Anterior cingulate cortex (tissue), 58 donors: ENCODE measurements around the gene EXOC5.
"Not testable (repeated sequence)": the region's sequence is repeated elsewhere in the genome, so short reads cannot be mapped to it uniquely, and the experiment has no call there.

Experiments used
- DNase-seq, 58 donors: peaks; one replicate each; lab custom pipeline; 2025; lab: John Stamatoyannopoulos, UW

EXOC5 gene

DNA sequence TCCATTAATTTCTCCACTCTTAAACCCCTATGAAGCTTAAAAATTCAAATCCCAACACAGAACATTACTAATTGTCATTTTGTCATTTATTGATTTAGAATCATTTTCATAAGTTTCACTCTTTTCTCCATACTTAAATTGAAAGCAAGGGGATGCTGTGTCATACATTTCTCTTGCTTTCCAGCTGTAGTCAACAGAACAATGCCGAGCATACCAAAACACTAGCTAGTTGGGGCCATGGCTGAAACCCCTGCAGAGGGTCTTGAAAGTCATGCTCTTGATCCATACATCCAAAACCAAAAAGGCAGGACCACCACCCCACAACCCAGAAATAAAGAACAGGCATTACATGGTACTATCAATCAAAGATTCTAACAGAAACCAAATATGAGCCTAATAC, 9.0 kb downstream of the EXOC5 start:
- no peak for DNase-seq

DNA sequence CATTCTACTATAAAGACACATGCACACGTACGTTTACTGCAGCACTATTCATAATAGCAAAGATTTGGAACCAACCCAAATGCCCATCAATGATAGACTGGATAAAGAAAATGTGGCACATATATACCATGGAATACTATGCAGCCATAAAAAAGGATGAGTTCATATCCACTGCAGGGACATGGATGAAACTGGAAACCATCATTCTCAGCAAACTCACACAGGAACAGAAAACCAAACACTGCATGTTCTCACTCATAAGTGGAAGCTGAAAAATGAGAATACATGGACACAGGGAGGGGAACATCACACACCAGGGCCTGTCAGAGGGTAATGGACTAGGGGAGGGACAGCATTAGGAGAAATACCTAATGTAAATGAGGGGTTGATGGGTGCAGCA, 10.5 kb downstream of the EXOC5 start:
- DNase-seq, result not testable (repeated sequence)

DNA sequence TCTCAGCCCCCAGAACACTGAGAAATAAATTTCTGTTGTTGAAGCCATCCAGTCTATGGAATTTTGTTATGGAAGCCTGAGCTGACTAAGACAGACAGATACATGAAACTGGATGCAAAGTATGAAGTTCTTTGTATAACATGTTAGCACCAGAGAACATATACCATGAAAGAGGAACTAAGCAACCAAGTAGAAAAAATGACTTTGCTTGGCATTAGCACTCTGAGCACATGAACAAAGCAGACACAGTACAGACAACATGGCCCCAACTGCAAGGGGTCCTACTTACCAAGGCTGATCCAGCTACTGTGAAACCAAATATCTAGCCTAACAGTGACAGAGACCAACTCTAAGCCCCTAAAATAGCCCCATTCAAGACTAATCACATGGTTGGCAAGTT, 13.8 kb downstream of the EXOC5 start:
- DNase-seq, result no peak

DNA sequence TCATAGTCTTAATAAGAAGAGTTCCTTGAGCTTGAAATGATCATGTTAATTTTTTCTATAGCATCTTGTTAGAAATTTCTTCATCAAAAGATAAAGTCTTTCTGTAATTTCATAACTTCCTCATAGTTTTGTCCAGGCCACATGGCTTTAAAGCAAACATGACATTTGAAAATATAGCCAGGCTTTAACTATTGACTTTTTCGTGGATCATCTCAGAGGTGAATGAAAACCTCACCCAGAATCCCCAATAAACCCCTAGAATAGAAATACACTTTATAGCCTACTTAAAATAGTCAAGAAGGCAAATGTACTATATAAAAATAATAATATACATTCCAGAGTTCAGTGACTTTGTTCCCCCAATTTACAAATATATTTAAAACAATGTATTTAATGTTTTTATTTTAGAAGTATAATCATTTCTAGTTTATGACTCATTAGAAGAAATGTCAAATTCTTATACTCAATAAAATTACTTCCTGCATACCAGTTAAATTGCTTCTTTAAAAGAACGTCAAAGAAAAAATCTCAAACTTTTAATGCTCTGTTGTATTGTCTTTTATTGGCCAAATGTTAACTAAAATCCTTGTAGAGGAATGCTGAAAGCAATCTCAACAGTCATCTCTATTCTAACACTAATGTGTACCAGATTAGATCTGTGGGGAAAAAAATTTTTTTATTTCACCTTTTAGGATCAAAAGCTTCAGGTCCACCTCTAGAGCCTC, 21.6 kb downstream of the EXOC5 start:
- DNase-seq, result no peak

DNA sequence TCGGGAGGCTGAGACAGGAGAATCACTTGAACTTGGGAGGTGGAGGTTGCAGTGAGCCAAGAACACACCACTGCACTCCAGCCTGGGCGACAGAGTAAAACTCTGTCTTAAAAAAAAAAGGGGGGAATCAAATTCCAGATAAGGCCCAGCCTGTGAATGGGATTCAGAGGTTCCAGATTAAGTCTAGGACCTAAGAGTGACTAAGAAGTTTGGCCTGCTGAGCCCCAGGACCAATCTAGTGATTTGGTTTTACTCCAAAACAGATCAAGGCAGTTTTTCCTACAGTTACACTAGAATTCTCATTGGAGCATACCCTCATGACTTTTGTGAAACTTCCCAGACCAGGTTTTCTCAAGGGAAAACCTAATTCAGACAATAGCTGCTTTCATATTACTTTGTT, 22.8 kb downstream of the EXOC5 start:
- no peak for DNase-seq

DNA sequence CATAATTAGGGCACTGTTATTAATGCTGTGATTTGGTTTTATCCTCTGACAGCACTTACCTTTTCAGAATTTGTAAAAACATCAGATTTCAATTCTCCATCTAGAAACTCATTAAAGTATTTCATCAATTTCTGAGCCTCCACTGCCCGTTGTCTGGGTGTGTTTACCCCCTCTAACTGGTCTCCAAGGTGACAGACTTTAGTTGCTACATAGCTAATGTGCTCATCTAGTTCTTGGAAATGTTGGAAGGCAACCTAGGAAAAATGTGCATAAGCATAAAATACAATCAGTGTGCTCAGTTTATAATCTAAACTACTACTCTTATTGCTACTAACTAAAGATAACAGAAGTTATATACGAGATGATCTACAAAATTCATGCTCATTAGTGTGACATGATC, 24.6 kb downstream of the EXOC5 start:
- DNase-seq, result no peak

DNA sequence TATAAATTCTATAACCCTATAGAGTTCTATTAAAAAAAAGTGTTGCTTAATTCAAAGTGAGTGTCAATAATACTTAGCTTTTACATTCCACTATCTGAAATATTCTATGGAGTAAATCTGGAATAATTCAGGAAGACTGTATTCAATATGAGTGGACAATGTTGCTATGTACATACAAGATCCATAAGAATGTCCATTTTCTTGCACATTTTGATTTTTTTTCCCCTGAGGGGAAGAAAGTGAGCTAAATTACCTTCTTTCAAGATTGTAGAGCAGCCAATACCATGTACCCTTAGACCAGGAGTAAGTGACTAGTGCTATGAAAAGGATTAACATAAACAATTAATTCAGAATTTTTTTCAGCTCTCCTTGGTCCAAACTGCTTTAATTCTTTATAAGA, 25.4 kb downstream of the EXOC5 start:
- no peak for DNase-seq

DNA sequence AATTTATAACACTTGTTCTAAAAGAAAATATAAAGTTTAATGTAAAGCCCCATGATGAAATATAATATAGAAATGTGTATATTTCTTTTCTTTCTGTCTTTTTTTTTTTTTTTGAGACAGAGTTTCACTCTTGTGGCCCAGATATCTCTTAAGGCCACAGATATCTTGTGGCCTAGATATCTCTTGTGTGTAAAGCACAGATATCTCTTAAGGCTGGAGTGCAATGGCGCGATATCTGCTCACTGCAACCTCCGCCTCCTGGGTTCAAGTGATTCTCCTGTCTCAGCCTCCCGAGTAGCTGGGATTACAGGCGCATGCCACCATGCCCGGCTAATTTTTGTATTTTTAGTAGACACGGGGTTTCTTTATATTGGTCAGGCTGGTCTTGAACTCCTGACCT, 28.6 kb downstream of the EXOC5 start:
- DNase-seq, result not testable (repeated sequence)

DNA sequence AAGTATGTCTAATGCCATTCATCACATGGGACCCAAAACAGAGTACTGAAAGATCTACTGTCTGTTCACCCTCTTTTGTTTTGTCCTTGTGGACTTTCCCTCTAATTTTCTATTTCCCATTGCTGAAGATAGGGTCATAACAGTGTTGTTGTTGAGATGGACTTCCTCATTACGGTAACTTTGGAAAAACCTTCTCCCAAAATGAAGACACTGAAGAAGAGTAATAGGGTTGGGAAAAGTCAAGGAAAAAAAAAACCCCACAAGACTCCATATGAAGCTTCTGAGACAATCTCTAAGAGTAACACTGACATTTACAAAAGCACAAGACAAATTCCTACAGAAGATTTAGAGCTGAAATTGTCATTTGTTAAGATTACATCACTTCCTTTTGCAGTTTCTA, 36.7 kb downstream of the EXOC5 start:
- no peak for DNase-seq

DNA sequence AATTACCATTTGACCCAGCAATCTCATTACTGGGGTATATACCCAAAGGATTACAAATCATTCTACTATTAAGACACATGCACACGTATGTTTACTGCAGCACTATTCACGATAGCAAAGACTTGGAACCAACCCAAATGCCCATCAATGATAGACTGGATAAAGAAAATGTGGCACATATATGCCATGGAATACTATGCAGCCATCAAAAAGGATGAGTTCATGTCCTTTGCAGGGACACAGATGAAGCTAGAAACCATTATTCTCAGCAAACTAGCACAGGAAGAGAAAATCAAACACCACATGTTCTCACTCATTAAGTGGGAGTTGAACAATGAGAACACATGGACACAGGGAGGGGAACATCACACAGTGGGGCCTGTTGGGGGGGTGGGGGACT, 40.4 kb downstream of the EXOC5 start:
- DNase-seq, result not testable (repeated sequence)

DNA sequence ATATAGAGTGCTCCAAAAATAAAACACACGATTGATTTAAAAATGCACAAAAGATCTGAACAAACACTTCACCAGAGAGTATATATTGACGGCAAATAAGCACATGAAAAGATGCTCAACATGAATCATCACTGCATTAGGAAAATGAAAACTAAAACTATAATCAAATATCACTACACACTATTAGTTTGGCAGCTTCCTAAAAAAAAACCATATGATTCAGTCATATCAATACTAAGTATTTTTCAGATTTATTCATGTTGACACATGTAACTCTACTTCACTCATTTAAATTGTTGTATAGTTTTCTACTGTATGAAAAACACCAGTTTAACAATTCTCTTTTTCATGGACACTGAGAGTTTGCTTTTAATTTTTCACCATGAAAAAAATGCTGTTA, 41.6 kb downstream of the EXOC5 start:
- no peak for DNase-seq

DNA sequence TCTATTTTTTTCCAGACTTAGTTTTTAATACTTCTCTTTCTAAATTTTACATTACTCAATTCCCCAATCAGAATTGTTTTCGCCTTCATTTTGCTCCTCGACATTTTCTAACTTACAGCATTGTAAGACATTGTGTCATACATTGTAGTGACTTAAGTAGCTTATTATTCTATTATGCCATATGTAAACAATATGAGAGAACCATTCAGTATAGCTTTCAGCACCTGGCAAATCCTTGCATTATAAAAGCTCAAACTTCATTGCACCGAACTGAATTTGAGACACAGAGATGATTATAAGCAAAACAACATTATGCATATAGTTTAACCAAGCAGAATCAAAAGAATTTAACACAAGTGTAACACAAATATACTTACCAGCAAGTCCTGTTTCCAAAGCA, 46.8 kb downstream of the EXOC5 start:
- DNase-seq, result no peak

DNA sequence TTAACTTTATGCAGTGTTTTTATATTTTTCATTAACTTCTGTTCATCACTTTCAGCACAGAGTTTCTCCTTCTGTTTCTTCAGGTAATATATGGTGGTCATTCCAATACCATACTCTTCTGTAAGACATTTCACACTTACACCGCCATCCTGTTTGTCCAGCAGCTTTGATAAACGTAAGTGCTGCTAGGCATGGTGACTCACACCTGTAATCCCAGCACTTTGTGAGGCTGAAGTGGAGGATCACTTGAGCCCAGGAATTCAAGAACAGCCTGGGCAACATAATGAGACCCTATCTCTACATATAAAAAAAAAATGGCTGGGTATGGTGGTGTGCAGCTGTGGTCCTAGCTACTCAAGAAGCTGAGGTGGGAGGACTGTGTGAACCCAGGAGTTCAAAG, 55.8 kb downstream of the EXOC5 start:
- DNase-seq, result no peak

DNA sequence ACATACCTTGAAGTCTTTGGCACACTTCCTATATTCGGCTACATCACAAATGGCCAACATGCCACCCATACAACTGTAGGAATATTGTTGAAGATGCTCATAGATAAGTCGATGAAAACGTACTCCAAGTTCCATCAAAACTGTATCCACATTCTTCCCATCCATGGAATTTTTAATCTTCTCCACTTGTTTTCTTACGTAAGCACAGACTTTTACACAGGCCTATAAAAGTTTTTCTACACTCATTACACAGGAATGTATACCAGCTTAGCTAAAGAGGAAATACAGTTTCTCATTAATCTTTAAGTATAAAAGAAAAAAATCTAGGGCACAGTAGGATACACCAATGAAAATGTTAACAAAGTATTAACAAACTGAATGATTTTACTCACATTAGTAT, 59.1 kb downstream of the EXOC5 start:
- DNase-seq, result no peak

DNA sequence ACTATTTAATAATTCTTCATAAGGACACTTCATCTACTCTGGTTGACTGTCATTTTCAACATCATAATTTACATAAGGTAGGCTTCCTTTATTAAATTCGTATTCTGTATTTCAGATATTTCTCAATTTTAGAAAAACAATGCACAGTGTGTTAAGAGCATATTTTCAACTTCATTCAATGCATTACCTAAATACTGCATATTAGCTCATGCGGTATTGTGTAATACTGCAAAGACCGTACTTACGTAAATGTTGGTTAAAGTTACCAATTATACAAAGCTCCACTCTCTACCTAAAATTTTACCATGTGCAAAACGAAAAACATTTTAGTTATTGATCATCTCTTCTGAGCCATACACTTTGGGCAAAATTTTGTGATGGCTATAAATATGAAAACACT, 62.8 kb downstream of the EXOC5 start:
- no peak for DNase-seq

DNA sequence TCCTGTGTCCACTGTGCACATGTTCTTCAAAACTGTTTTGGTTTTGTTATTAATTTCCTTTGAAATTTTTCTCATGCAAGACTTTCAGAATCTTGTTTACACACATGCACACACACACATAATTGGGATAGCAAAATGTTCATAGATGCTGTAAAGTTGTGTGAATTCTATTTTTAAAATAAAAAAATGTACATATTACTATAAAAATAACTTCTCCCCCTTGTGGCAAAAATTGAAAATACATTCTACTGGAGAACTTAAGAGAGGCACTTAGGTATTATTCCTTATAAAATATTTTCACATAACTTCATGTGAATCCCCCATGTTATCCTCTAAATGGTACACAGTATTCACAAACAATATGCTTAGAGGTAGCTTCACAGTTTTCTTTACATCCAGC, 66.0 kb downstream of the EXOC5 start:
- DNase-seq, result not testable (repeated sequence)

DNA sequence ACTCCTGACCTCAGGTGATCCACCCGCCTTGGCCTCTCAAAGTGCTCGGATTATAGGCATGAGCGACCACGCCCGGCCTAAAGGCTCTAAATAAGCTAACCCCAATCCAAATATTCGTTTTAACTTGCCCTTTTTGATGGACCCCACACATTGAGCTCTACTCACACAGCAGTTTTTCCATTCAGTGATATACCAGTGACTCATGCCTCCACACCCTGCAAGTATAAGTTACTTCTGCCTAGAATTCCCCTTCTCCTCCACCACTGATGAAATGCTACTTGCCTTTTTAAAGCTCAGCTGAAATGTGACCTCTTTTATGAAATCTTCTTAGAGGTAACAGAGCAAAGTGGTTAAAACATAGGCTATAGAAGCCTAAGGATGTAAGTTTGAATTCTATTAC, 68.8 kb downstream of the EXOC5 start:
- DNase-seq, result no peak

DNA sequence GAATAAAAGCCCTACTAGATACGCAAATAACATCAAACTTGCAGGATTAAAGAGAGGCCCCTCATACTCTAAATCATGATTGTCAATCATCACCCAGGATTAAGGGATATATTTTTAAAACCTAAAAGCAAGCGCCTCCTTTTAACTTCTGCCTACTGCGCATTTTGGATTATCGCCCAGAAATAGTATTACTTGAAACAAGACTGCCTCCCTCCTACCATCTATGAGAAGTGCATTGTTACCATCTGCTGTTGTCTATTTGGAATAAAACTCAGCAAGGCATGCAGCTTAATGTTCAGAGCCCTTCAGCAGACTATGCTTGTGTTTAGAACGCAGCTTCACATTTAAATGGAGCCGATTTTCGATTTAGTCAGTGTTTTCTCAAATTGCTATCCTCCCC, 79.6 kb downstream of the EXOC5 start:
- peak in 3 of 58 donors; percentile 1 to 21 (median 4) for DNase-seq

DNA sequence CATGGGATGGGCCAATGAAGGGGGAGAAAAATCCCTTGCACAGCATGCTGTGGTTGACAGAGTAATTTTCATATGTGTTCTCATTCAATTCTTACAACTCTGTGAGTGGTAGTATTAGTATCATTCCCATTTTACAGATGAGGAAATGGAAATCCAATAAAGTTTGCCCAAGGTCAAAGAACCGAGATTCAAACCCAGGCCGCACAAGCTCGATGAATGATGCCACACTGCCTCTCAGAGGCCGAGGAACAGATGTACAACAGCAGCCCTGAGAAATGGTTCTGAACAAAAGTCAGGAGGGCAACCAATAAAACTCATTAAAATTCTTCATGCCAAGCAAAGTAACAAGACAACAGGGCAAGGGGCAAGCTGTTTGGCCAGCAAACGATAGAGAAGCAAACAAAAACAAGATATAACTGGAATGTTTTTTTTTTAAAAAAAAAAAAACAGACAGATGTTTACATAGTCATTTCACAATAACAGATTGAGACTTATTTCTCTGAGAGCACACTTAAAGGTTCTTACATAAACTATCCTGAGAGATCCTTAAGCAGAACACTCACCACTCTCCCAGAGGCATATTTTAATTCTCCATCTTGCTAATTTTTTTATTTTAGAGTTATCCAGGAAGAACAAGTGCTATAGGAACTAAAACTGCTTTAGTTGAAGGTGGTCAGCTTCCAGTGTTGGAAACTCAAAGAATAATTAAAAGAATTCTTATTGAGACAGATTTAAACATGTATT, 85.8 kb downstream of the EXOC5 start:
- no peak for DNase-seq

DNA sequence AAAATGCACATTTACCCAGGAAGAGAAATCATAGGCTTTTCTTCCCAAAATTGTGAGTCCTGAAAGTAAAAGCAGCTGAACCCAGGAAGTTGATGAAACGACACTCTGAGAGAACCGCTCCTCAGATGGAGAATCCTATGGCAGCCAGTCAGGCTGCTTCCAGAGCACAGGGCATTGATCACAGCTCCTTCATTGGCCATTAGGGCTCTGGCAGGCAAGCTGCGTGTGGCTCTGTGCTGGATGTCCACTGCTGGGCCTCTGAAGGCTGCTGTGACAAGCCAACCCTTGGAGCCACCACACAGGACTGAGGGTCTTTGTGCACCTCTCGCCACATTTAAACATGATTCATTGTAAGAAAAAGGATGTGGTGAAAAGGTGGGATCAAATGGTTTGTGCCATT, 89.4 kb downstream of the EXOC5 start:
- no peak for DNase-seq

DNA sequence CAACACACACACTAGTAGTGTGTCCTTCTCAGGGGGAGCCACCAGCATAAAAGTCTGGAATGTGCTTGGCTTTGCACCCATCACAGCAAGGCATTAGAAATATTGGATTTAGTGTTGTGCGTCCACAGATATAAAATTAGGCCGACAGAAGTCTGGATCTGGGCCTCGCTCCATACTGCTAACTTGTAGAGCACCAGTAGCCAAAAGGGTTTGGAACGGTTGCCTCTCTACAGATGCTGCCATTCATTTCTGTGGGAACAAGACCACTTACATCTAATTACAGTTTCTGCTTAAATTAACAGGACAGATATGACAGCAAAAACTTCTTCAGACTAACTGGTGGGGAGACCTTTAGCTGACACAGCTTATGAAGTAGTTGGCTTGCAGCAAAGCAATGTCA, 94.2 kb downstream of the EXOC5 start:
- DNase-seq, result no peak

DNA sequence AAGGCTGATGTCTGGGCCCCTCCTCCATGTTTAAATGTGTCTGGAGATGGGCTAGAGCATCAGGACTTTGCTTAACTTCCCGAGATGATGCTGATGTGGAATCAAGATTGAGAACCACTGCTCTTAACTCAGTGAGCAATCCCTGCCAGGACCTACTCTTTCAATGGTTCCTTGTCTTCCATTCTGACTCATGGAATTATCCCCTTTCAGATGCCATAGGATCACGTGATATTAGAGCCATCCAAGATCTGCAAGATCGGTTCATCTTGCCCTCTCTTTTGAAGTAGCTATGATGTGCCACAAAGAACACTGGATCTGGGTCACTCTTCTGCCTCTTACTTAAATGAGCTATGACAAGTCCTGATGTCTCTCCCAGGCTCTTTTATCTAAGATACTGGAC, 96.8 kb downstream of the EXOC5 start:
- no peak for DNase-seq
